ENCODE results near the gene TBC1D2B.

TBC1D2B gene

GRCh38 chr15:78093242-78094020 lies 15.9 kb upstream of the TBC1D2B start:
- DNase-seq = no peak

GRCh38 chr15:78092261-78093041 lies 14.9 kb upstream of the TBC1D2B start, which contains the start of gene SH2D7:
Gene SH2D7, plus strand, starts transcription at chr15:78092561. Its CDS starts 24 bp downstream, at chr15:78092585.
- DNase-seq = no peak

- DNase-seq = no peak
Measured at GRCh38 chr15:78090422-78091063, 13.0 kb upstream of the TBC1D2B start.

GRCh38 chr15:78088773-78089080 lies 11.2 kb upstream of the TBC1D2B start:
- no peak for DNase-seq

GRCh38 chr15:78087951-78088772 lies 10.7 kb upstream of the TBC1D2B start:
- DNase-seq = no peak

GRCh38 chr15:78085928-78086327 lies 8.4 kb upstream of the TBC1D2B start:
- DNase-seq = no peak

GRCh38 chr15:78084449-78084750 lies 6.9 kb upstream of the TBC1D2B start:
- no peak for DNase-seq

GRCh38 chr15:78083687-78084448 lies 6.4 kb upstream of the TBC1D2B start:
- DNase-seq = no peak

GRCh38 chr15:78083186-78083585 lies 5.7 kb upstream of the TBC1D2B start:
- no peak for DNase-seq

GRCh38 chr15:78082743-78083110 lies 5.2 kb upstream of the TBC1D2B start:
- no peak for DNase-seq

GRCh38 chr15:78082106-78082742 lies 4.7 kb upstream of the TBC1D2B start:
- DNase-seq = no peak

- no peak for DNase-seq
Measured at GRCh38 chr15:78080088-78080460, 2.6 kb upstream of the TBC1D2B start.

GRCh38 chr15:78079298-78080087 lies 2.0 kb upstream of the TBC1D2B start:
- DNase-seq = no peak

GRCh38 chr15:78077871-78078210 lies 330 bp upstream of the TBC1D2B start:
- DNase-seq = no peak

- no peak for DNase-seq
Measured at GRCh38 chr15:78076231-78077052, 1.1 kb downstream of the TBC1D2B start.

- no peak for DNase-seq
Measured at GRCh38 chr15:78075490-78076230, 1.9 kb downstream of the TBC1D2B start.

- DNase-seq = no peak
Measured at GRCh38 chr15:78073046-78073787, 4.3 kb downstream of the TBC1D2B start.

GRCh38 chr15:78072080-78072892 lies 5.2 kb downstream of the TBC1D2B start:
- DNase-seq = no peak

Data from stimulated activated CD4-positive, alpha-beta T cell treated with anti-CD3 and anti-CD28 coated beads, Interleukin-1b, Interleukin-23, amount 100 ng/mL, for 48 hours (primary cell).